AG04449 (cell line): ENCODE data around the gene NAA38.

Experiments
- CTCF ChIA-PET: fragments of 350-600 bp; formaldehyde crosslinking; extraction: SDS; loops from one replicate; lab custom pipeline; 2021; ENCODE audit warnings: antibody characterized with exemption; lab: Yijun Ruan, JAX
- POLR2A ChIA-PET: fragments of 400-600, 350-600 bp; formaldehyde crosslinking; extraction: SDS; loops from one replicate; lab custom pipeline; 2020; ENCODE audit warnings: antibody characterized with exemption, inconsistent platforms; lab: Yijun Ruan, JAX
- DNase-seq: peaks from one replicate; pipeline ENCODE4 v3.0.0-alpha.2; 2010; ENCODE audit warnings: low read depth, low spot score
- H3K4me3 ChIP-seq: 2 replicates; pipeline ENCODE4 v1.5.1; 2011; ENCODE audit warnings: low read depth, mild to moderate bottlenecking, control low read depth, low read length
- CTCF ChIP-seq: IDR thresholded peaks from one replicate; pipeline ENCODE4 v1.5.1; 2011; ENCODE audit warnings: mild to moderate bottlenecking, moderate library complexity, low read length, control low read depth, inconsistent platforms; ENCODE audit not compliant: insufficient read depth; ENCODE audit errors: missing control alignments

The NAA38 gene

GRCh38 chr17:7825206-7825990 lies 32.0 kb downstream of the NAA38 start:
- CTCF ChIA-PET: interaction anchor here (0.8 to 5.4 kb wide), 27 partner anchors 9 to 235 kb away, joined by 3 to 41 read pairs (median 5); partner anchors contain the start of genes KDM6B, NAA38 and TP53
- POLR2A ChIA-PET: no interaction called here

GRCh38 chr17:7824021-7824924 lies 33.1 kb downstream of the NAA38 start:
- no peak for DNase-seq
- H3K4me3 ChIP-seq: no peak overlapping the region
- ChIA-PET CTCF (interaction anchor here (0.7 to 5.7 kb wide), 29 partner anchors 8 to 237 kb away, joined by 3 to 41 read pairs (median 6); partner anchors contain the start of genes KDM6B, NAA38 and TP53), POLR2A (no interaction called here)
- no peak for TF ChIP-seq CTCF

More at GRCh38 chr17:7825206-7825990, 32.0 kb downstream of the NAA38 start:
- no peak for TF ChIP-seq CTCF
- no peak overlapping the region for H3K4me3 ChIP-seq
- no peak for DNase-seq

GRCh38 chr17:7823581-7824001 lies 33.8 kb downstream of the NAA38 start:
- no peak overlapping the region for H3K4me3 ChIP-seq
- CTCF ChIA-PET: interaction anchor here (0.6 to 5.7 kb wide), 26 partner anchors 9 to 239 kb away, joined by 3 to 47 read pairs (median 5); partner anchors contain the start of genes KDM6B and NAA38
- no peak for TF ChIP-seq CTCF
- POLR2A ChIA-PET: no interaction called here
- no peak for DNase-seq

- ChIA-PET CTCF (interaction anchor here (0.5 to 5.7 kb wide), 21 partner anchors 10 to 220 kb away, joined by 3 to 47 read pairs (median 7); partner anchors contain the start of genes KDM6B, NAA38 and TMEM88), POLR2A (no interaction called here)
- no peak for TF ChIP-seq CTCF
Measured at GRCh38 chr17:7822126-7822525, 35.2 kb downstream of the NAA38 start.

GRCh38 chr17:7820231-7820630 lies 37.1 kb downstream of the NAA38 start:
- no peak for TF ChIP-seq CTCF
- no peak overlapping the region for H3K4me3 ChIP-seq
- ChIA-PET POLR2A (no interaction called here), CTCF (interaction anchor here (0.7 to 5.7 kb wide), 17 partner anchors 8 to 238 kb away, joined by 3 to 47 read pairs (median 7); partner anchors contain the start of genes KDM6B, NAA38 and TMEM88)
- DNase-seq: no peak

More at GRCh38 chr17:7822126-7822525, 35.2 kb downstream of the NAA38 start:
- H3K4me3 ChIP-seq: no peak overlapping the region
- no peak for DNase-seq
